SK-N-MC (cell line): ENCODE results near the gene FANCC.

Source experiments
- EZH2 ChIP-seq: fragments of 200-600 bp; sonication (generic); IDR thresholded peaks from one replicate; pipeline ENCODE4 v1.6.1; 2017; ENCODE audit warnings: antibody characterized with exemption
- FOXP2 ChIP-seq: optimal IDR thresholded peaks from 2 replicates; pipeline ENCODE3; 2011; ENCODE audit warnings: mild to moderate bottlenecking, moderate library complexity; ENCODE audit not compliant: insufficient read depth; ENCODE audit errors: extremely low read length, control extremely low read depth
- POLR2AphosphoS5 ChIP-seq: IDR thresholded peaks from 2 replicates; pipeline ENCODE4 v1.6.1; 2012; ENCODE audit warnings: mild to moderate bottlenecking, low read depth, low read length, borderline replicate concordance

DNA sequence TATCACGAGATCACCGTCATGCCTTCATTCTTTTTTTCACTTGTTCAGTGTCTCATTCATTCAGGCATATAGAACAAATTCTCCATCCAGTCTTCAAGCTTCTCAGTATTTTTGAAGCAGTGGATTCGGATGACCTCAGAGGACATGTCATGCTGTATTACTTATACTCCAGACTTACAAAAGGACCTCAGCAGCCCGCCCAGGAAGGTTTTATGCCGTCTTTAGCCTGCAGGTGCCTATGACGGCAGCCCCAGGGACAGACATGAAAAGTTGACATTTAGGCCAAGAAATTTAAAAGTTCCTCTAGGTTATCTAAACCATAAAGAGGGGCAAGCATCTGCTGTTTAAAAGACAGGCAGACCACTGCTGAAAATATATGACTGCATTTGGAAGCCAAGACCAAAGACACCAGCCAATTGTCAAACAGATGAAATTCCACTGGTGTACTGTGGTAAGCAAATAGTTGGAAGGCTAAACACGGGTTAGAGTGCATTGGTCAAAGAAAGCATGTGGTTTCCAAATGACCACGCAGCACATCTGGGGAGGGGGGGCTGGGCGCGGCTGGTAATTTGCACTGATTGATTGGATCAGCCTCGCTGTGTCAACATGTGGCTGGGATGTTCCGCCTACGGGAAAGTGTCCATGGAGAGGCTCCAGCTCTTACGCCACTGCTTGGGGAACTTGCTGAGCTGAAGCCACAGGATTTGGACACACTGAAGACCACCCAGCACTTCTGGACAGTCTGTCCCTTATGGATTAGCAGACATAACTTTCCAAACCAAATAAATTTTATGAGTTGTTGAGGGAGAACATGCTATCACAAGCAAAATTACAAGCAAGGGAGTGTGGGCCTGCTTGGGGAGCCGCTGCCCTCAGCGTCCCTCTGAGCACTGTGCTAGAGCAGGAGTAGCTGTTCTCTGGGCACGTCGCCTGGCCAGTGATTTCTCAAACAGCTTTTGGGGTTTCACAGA lies 173.6 kb downstream of the FANCC start:
- TF ChIP-seq EZH2 (no peak), POLR2AphosphoS5 (no peak), FOXP2 (no peak)
